Liver (tissue), 3 donors: ENCODE results near the gene ZNF26.

ENCODE experiments used
- EGR1 ChIP-seq, 2 donors: IDR thresholded peaks; 2 replicates each; pipeline ENCODE4 v1.6.1; 2016 to 2018; ENCODE audit warnings: antibody characterized with exemption in 2 of 2, low read depth in 2 of 2
- FOXA1 ChIP-seq: IDR thresholded peaks from 2 replicates; pipeline ENCODE4 v1.6.1; 2016; ENCODE audit warnings: antibody characterized with exemption
- FOXA2 ChIP-seq: IDR thresholded peaks from 2 replicates; pipeline ENCODE4 v1.6.1; 2016; ENCODE audit warnings: antibody characterized with exemption
- GABPA ChIP-seq, 2 donors: IDR thresholded peaks in 1 of 2; conservative IDR thresholded peaks in 1 of 2; 2 replicates each; pipeline ENCODE4 v1.6.1; 2016; ENCODE audit warnings: antibody characterized with exemption in 2 of 2, mild to moderate bottlenecking in 1 of 2, moderate library complexity in 1 of 2
- HNF4G ChIP-seq: IDR thresholded peaks from 2 replicates; pipeline ENCODE4 v1.6.1; 2016; ENCODE audit warnings: antibody characterized with exemption
- JUND ChIP-seq, 2 donors: IDR thresholded peaks; 2 replicates each; pipeline ENCODE4 v1.6.1; 2016; ENCODE audit warnings: antibody characterized with exemption in 2 of 2
- NR2F2 ChIP-seq: IDR thresholded peaks from 2 replicates; pipeline ENCODE4 v1.6.1; 2016; ENCODE audit warnings: antibody characterized with exemption
- RAD21 ChIP-seq, 2 donors: IDR thresholded peaks; 2 replicates each; pipeline ENCODE4 v1.6.1; 2016; ENCODE audit warnings: antibody characterized with exemption in 2 of 2, mild to moderate bottlenecking in 2 of 2
- SP1 ChIP-seq: IDR thresholded peaks from 2 replicates; pipeline ENCODE4 v1.6.1; 2018; ENCODE audit warnings: antibody characterized with exemption, mild to moderate bottlenecking
- TAF1 ChIP-seq: conservative IDR thresholded peaks from 2 replicates; pipeline ENCODE4 v1.6.1; 2016; ENCODE audit warnings: antibody characterized with exemption, mild to moderate bottlenecking
- YY1 ChIP-seq: IDR thresholded peaks from 2 replicates; pipeline ENCODE4 v1.6.1; 2016; ENCODE audit warnings: antibody characterized with exemption, mild to moderate bottlenecking
- TF ChIP-seq, protein P1 (sequence below): fragments of 150-350 bp; IDR thresholded peaks from 2 replicates; pipeline ENCODE4 v1.5.1; 2017; ENCODE audit warnings: improper control_type of control experiment, low read depth, low read length; ENCODE audit not compliant: missing input control
- TF ChIP-seq, protein P2 (sequence below): IDR thresholded peaks from 2 replicates; pipeline ENCODE4 v1.6.1; 2016; ENCODE audit warnings: antibody characterized with exemption, mild to moderate bottlenecking
- TF ChIP-seq, protein P3 (sequence below): IDR thresholded peaks from 2 replicates; pipeline ENCODE4 v1.6.1; 2016; ENCODE audit warnings: antibody characterized with exemption
- donor health status: healthy.
- donor health status: healthy.

DNA sequence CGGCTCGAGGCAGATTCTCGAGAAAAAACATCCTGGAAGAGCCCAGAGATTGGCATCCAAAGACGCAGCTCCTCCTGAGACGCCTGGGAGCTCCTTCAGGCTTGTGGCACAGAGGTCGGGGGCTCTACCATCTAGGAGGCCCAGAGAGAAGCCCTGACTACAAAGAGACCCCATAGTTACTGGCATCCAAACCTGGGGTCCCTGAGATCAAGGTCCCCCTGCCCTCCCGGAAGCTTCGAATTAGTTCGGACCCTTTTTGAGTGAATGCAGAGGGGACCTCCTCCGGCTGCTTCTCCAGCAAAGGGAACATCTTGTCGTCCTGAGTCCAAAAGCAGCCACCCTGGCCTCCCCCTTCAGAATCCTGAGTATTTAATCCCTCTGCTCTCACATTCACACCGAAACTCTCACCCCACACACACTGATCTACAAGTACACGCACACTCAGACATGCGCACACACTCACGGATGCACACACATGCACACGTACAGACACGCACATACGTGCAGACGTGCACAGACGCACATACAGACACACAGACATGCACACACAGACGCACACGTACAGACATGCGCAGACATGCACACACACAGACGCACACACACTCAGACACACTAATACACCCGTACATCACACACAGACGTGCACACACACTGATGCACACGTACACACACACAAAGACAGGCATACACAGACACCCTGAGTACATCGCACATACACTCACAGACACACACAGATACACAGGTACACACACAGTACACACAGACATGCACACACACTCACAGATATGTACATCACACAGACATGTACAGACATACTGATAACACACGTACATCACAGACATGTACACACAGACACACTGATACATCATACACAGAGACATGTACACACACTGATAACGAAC, 36.0 kb upstream of the ZNF26 start:
- TF ChIP-seq, protein P1, sequence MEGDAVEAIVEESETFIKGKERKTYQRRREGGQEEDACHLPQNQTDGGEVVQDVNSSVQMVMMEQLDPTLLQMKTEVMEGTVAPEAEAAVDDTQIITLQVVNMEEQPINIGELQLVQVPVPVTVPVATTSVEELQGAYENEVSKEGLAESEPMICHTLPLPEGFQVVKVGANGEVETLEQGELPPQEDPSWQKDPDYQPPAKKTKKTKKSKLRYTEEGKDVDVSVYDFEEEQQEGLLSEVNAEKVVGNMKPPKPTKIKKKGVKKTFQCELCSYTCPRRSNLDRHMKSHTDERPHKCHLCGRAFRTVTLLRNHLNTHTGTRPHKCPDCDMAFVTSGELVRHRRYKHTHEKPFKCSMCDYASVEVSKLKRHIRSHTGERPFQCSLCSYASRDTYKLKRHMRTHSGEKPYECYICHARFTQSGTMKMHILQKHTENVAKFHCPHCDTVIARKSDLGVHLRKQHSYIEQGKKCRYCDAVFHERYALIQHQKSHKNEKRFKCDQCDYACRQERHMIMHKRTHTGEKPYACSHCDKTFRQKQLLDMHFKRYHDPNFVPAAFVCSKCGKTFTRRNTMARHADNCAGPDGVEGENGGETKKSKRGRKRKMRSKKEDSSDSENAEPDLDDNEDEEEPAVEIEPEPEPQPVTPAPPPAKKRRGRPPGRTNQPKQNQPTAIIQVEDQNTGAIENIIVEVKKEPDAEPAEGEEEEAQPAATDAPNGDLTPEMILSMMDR, result no peak
- no peak for TF ChIP-seq NR2F2
- no peak for TF ChIP-seq RAD21 (IDR thresholded peaks at IDR 0.05)
- no peak for TF ChIP-seq GABPA (IDR thresholded peaks at IDR 0.05 in 1 of 2, conservative IDR thresholded peaks at IDR 0.05 in 1 of 2)
- TF ChIP-seq, protein P2, sequence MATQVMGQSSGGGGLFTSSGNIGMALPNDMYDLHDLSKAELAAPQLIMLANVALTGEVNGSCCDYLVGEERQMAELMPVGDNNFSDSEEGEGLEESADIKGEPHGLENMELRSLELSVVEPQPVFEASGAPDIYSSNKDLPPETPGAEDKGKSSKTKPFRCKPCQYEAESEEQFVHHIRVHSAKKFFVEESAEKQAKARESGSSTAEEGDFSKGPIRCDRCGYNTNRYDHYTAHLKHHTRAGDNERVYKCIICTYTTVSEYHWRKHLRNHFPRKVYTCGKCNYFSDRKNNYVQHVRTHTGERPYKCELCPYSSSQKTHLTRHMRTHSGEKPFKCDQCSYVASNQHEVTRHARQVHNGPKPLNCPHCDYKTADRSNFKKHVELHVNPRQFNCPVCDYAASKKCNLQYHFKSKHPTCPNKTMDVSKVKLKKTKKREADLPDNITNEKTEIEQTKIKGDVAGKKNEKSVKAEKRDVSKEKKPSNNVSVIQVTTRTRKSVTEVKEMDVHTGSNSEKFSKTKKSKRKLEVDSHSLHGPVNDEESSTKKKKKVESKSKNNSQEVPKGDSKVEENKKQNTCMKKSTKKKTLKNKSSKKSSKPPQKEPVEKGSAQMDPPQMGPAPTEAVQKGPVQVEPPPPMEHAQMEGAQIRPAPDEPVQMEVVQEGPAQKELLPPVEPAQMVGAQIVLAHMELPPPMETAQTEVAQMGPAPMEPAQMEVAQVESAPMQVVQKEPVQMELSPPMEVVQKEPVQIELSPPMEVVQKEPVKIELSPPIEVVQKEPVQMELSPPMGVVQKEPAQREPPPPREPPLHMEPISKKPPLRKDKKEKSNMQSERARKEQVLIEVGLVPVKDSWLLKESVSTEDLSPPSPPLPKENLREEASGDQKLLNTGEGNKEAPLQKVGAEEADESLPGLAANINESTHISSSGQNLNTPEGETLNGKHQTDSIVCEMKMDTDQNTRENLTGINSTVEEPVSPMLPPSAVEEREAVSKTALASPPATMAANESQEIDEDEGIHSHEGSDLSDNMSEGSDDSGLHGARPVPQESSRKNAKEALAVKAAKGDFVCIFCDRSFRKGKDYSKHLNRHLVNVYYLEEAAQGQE, result no peak
- no peak for TF ChIP-seq YY1
- no peak for TF ChIP-seq FOXA1
- TF ChIP-seq SP1, result no peak
- TF ChIP-seq TAF1, result no peak
- no peak for TF ChIP-seq FOXA2
- TF ChIP-seq, protein P3, sequence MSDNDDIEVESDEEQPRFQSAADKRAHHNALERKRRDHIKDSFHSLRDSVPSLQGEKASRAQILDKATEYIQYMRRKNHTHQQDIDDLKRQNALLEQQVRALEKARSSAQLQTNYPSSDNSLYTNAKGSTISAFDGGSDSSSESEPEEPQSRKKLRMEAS, result no peak
- TF ChIP-seq JUND (IDR thresholded peaks at IDR 0.05), result no peak
- TF ChIP-seq HNF4G, result no peak
- TF ChIP-seq EGR1 (IDR thresholded peaks at IDR 0.05; ENCODE audit: low read depth in 2 of 2), result no peak
